Measurements from ENCODE around the gene IMP3. TPM values are rescaled to one million over a fixed set of nuclear protein-coding genes. Genes with fewer than 3 reads are reported as not detected.

The IMP3 gene, protein sequence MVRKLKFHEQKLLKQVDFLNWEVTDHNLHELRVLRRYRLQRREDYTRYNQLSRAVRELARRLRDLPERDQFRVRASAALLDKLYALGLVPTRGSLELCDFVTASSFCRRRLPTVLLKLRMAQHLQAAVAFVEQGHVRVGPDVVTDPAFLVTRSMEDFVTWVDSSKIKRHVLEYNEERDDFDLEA
- 79.6 and 88.6 TPM in 2 replicates for total RNA-seq

DNA sequence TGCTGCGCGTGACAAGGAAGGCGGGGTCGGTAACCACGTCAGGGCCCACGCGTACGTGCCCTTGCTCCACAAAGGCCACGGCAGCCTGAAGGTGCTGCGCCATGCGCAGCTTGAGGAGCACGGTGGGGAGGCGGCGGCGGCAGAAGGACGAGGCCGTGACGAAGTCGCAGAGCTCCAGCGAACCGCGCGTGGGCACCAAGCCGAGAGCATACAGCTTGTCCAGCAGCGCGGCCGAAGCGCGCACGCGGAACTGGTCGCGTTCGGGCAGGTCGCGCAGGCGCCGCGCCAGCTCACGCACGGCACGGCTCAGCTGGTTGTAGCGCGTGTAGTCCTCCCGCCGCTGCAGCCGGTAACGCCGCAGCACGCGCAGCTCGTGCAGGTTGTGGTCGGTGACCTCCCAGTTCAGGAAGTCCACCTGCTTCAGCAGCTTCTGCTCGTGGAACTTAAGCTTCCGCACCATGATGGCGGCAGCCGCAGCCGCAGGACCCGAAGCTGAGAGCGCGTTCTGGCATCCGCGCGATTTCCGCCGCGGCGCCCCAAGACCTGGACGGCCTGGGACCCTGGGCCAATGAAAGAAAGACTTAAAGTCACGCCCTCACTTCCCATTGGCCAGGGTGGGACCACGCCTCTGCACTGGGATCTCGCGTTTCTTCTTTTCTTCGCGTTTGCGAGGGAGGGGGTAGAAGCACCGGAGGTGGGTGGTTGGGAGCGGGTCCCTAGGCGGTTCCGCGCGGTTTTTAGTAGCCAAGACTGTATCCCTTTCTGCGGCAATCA, at the start of gene IMP3:
Gene IMP3, minus strand, starts transcription at position 516 of the 774 bp plus-strand sequence. Its CDS starts 56 bp downstream, at position 460.

DNA sequence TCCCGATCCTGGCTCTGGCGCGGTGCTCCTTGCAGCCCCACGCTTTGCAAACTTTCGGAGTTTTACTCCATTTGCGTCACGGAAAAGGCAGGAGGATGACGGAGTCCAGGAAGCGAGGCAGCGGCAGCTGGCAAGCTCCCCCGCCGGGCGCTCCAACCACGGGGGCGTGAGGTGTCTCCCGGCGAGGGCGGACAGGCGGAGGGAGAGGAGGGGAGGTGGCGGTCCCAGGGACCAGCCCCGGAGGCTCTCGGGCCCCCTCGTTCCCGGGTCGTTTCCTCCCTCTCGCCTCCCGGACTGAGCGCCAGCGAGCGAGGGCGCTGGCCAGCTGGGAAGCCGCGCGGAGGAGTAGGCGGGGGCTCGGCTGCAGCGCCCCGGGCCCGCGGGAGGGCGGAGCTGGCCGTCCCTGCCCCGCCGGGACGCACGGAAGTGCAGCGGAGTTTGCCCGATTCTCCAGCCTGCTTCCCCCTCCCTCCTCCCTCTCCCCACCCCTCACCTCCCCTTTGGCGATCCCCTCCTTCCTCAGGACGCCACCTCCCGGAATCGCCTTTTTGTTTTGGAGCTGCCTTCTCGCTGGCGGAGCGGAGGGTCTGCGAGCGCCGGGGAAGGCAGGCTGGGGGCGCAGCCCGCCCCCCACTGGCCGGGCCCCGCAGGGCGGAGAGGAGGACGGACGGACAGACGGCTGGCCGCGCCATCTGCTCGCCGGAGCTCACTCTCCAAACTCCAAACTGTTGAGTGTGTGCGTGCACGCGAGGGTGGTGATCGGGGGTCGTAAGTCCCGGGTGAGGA, 7.5 kb upstream of the IMP3 start, which contains the start of gene SNX33:
Gene SNX33, plus strand, starts transcription at position 543 of the 786 bp plus-strand sequence. CDS start 1,191 bp downstream, outside the sequence.

DNA sequence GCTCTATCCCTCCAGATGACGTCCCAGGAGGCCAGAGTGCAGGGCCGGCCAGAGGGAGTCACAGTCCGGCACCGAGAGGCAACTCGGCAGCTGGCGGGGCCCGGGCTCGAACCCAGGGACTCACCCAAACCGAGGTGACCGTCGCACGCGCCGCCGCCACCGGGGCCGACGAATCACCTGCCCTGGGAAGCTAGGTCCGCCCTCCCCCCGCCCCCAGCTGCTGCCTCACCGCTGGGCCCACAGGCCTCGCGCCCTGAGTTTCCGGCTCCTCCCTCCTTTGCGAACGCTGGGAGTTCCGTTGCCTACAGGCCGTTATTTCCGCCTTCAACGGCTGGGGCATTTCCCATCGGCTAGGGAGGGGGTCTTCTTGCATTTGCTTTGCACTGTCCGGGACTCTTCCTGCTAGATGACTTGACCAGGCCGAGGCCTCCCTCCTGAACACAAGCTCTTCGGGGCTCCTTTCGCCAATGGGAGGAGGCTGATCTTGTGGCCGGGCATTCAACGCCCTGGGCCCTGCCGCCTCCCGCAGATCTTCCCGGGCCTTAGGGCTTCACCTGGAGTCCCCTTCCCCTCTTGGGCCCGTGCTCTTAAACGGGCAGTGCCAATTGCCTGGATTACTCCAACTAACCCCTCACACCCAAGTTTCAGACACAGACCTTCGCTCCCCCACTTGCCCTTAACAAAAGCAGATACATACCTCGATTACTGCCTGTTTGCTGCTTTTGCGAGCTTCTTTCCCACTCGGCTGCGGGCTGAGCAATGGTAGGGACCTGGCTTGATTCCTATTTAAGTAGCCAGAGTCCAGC, 14.3 kb downstream of the IMP3 start, which contains the start of gene SNUPN:
Gene SNUPN, minus strand, starts transcription at position 184 of the 806 bp plus-strand sequence. CDS start 4,674 bp downstream, outside the sequence.

Other genes with a start within 250 kb of the IMP3 start
- gene SIN3A, start 188.5 kb downstream of the IMP3 start, total RNA-seq = 25.0 and 33.0 TPM in 2 replicates
- gene PTPN9, start 60.9 kb downstream of the IMP3 start, total RNA-seq = 15.8 and 23.9 TPM in 2 replicates
- 29.3 and 36.7 TPM in 2 replicates for gene SNUPN, start 14.5 kb downstream of the IMP3 start, total RNA-seq
- 22.5 and 22.8 TPM in 2 replicates for gene SNX33, start 7.7 kb upstream of the IMP3 start, total RNA-seq
- 14.3 and 62.6 TPM in 2 replicates for gene CSPG4, start 72.6 kb upstream of the IMP3 start, total RNA-seq
- gene UBE2Q2, start 203.2 kb upstream of the IMP3 start, total RNA-seq = 36.4 and 49.5 TPM in 2 replicates

Data from subcutaneous preadipocyte (primary cell).